GM23338 (cell line): ENCODE data around the gene DCLRE1B. TPM values are rescaled to one million over a fixed set of nuclear protein-coding genes. Genes with fewer than 3 reads are reported as not detected.

Experiments
- ATAC-seq: fragments of 200-7000 bp; cut with Tn5 transposase; 3 replicates; pipeline ENCODE4 v1.9.1; 2020
- DNase-seq: peaks from one replicate; pipeline ENCODE4 v3.0.0-alpha.2; 2015; ENCODE audit warnings: low spot score
- H2AFZ ChIP-seq: fragments of 200-600 bp; sonication (generic); 2 replicates; pipeline ENCODE4 v1.8.0; 2016; ENCODE audit warnings: antibody characterized with exemption, mild to moderate bottlenecking, moderate library complexity
- H3F3A ChIP-seq: fragments of 200-600 bp; sonication (generic); replicated peaks from 2 replicates; pipeline ENCODE4 v1.8.0; 2017; ENCODE audit warnings: antibody characterized with exemption, mixed run types, low read depth
- H3K27ac ChIP-seq: fragments of 200-600 bp; sonication (generic); 2 replicates; pipeline ENCODE4 v1.6.1; 2016; ENCODE audit warnings: low read depth
- H3K27me3 ChIP-seq: fragments of 200-600 bp; sonication (generic); 2 replicates; pipeline ENCODE4 v1.8.0; 2016; ENCODE audit warnings: mild to moderate bottlenecking, mixed run types, moderate library complexity; ENCODE audit not compliant: insufficient read depth
- H3K36me3 ChIP-seq: fragments of 200-600 bp; sonication (generic); 2 replicates; pipeline ENCODE4 v1.8.0; 2016; ENCODE audit warnings: mild to moderate bottlenecking; ENCODE audit not compliant: insufficient read depth
- H3K4me1 ChIP-seq: fragments of 200-600 bp; sonication (generic); 2 replicates; pipeline ENCODE4 v1.8.0; 2016; ENCODE audit warnings: mild to moderate bottlenecking, moderate library complexity; ENCODE audit not compliant: insufficient read depth
- H3K4me2 ChIP-seq: fragments of 200-600 bp; sonication (generic); 2 replicates; pipeline ENCODE4 v1.7.1; 2017; ENCODE audit warnings: mixed run types
- H3K4me3 ChIP-seq: fragments of 200-600 bp; sonication (generic); 2 replicates; pipeline ENCODE4 v1.6.1; 2016; ENCODE audit warnings: mixed run types
- H3K79me2 ChIP-seq: fragments of 200-600 bp; sonication (generic); replicated peaks from 2 replicates; pipeline ENCODE4 v1.8.0; 2017; ENCODE audit warnings: mild to moderate bottlenecking; ENCODE audit not compliant: insufficient read depth
- H3K9me2 ChIP-seq: fragments of 200-600 bp; sonication (generic); 2 replicates; pipeline ENCODE4 v1.8.0; 2017; ENCODE audit not compliant: insufficient read depth
- H4K20me1 ChIP-seq: fragments of 200-600 bp; sonication (generic); replicated peaks from 2 replicates; pipeline ENCODE4 v1.8.0; 2017; ENCODE audit warnings: mild to moderate bottlenecking; ENCODE audit not compliant: insufficient read depth
- H3K27ac Mint-ChIP-seq: 2 replicates; pipeline ENCODE4 v1.8.0; 2020; ENCODE audit warnings: inconsistent platforms, mild to moderate bottlenecking, moderate library complexity, mixed read lengths
- H3K27me3 Mint-ChIP-seq: 3 replicates; pipeline ENCODE4 v1.8.0; 2022; ENCODE audit warnings: low read depth, mild to moderate bottlenecking, moderate library complexity, mixed read lengths, inconsistent platforms; ENCODE audit not compliant: insufficient read depth, poor library complexity
- H3K36me3 Mint-ChIP-seq: 3 replicates; pipeline ENCODE4 v1.8.0; 2021; ENCODE audit warnings: low read depth, mild to moderate bottlenecking, inconsistent platforms, moderate library complexity, mixed read lengths
- H3K4me1 Mint-ChIP-seq: 3 replicates; pipeline ENCODE4 v1.8.0; 2020; ENCODE audit warnings: mild to moderate bottlenecking, inconsistent platforms, mixed read lengths
- H3K4me3 Mint-ChIP-seq: 3 replicates; pipeline ENCODE4 v1.8.0; 2021; ENCODE audit warnings: moderate library complexity, mild to moderate bottlenecking, inconsistent platforms, mixed read lengths
- H3K9me3 Mint-ChIP-seq: 3 replicates; pipeline ENCODE4 v1.8.0; 2020; ENCODE audit warnings: moderate library complexity, mild to moderate bottlenecking, inconsistent platforms, mixed read lengths
- EZH2 ChIP-seq: fragments of 200-600 bp; sonication (generic); IDR thresholded peaks from one replicate; pipeline ENCODE4 v1.8.0; 2017; ENCODE audit warnings: antibody characterized with exemption, mild to moderate bottlenecking, low read depth; ENCODE audit not compliant: unreplicated experiment
- JUNB ChIP-seq: IDR thresholded peaks from one replicate; pipeline ENCODE4 v1.6.1; 2016; ENCODE audit warnings: antibody characterized with exemption; ENCODE audit not compliant: unreplicated experiment
- POLR2AphosphoS5 ChIP-seq: IDR thresholded peaks from 2 replicates; pipeline ENCODE4 v1.6.1; 2016; ENCODE audit warnings: antibody characterized with exemption, low read depth
- ZNF331 ChIP-seq: fragments of 250-450 bp; sonication (Bioruptor Pico); IDR thresholded peaks from 2 replicates; pipeline ENCODE4 v1.5.0; 2020; ENCODE audit warnings: low read depth, mild to moderate bottlenecking, moderate library complexity
- polyA plus RNA-seq: library from polyadenylated mRNA; unstranded; fragments of >200 nt; fragmentation: Nextera tagmentation; extraction: Ambion mirVana; gene quantifications from 2 replicates; pipeline ENCODE4 v1.2.1, GENCODE V29; 2016
- total RNA-seq: library from RNA; depleted of rRNA; stranded (reverse); fragments of >200 nt; shearing (Covaris generic); gene quantifications from 2 replicates; pipeline ENCODE4 v1.2.3, GENCODE V29; 2014
- TF ChIP-seq, protein P1 (sequence below): IDR thresholded peaks from 2 replicates; pipeline ENCODE4 v1.6.1; 2016; ENCODE audit warnings: antibody characterized with exemption
- TF ChIP-seq, protein P2 (sequence below): fragments of 250-450 bp; sonication (Bioruptor Pico); IDR thresholded peaks from 2 replicates; pipeline ENCODE4 v1.5.0; 2020; ENCODE audit warnings: mild to moderate bottlenecking, moderate library complexity

DCLRE1B gene
- total and polyA plus RNA-seq, 2 experiments from 2014 or later = 6.3 to 9.7 TPM

DNA sequence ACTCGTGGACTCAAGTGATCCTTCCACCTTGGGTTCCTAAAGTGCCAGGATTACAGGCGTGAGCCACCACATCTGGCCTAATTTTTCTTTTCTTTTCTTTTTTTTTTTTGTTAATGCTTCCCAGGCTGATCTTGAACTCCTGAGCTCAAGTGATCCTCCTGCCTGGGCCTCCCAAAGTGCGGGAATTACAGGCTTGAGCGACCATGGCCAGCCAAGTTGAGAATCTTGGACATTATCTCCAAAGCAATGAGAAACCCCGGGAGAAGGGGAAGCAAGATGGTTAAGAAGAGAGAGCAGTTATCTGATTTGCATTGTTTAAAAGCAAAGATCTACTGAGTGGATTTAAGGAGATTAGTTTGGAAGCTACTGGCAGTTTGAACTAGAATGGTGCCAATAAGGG lies 33.1 kb downstream of the DCLRE1B start:
- Mint-ChIP-seq H3K9me3 (no peaks in the 10 kb centered on the region), H3K4me1 (peaks cover 10% of the 10 kb centered on the region), H3K4me3 (no peak overlapping the region), H3K27ac (0 out of 2 replicates have a peak overlapping the region, but pooled peaks have one; percentile 19), H3K36me3 (peaks cover 15% of the 10 kb centered on the region; the same call in 2 of the 3 replicates), H3K27me3 (no peaks in the 10 kb centered on the region)
- no peaks in the 10 kb centered on the region for H3K27me3 ChIP-seq
- peaks cover 75% of the 10 kb centered on the region for H3K79me2 ChIP-seq
- H3K36me3 ChIP-seq = no peaks in the 10 kb centered on the region; the same call in 1 of the 2 replicates
- H3K4me1 ChIP-seq = 0 out of 2 replicates have a peak, but pooled peaks cover 8% of the 10 kb centered on the region
- no peak for DNase-seq
- TF ChIP-seq, protein P1, sequence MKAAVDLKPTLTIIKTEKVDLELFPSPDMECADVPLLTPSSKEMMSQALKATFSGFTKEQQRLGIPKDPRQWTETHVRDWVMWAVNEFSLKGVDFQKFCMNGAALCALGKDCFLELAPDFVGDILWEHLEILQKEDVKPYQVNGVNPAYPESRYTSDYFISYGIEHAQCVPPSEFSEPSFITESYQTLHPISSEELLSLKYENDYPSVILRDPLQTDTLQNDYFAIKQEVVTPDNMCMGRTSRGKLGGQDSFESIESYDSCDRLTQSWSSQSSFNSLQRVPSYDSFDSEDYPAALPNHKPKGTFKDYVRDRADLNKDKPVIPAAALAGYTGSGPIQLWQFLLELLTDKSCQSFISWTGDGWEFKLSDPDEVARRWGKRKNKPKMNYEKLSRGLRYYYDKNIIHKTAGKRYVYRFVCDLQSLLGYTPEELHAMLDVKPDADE = no peak
- no peak for TF ChIP-seq ZNF331
- TF ChIP-seq JUNB = no peak
- TF ChIP-seq POLR2AphosphoS5 = no peak
- TF ChIP-seq EZH2 = no peak
- TF ChIP-seq, protein P2, sequence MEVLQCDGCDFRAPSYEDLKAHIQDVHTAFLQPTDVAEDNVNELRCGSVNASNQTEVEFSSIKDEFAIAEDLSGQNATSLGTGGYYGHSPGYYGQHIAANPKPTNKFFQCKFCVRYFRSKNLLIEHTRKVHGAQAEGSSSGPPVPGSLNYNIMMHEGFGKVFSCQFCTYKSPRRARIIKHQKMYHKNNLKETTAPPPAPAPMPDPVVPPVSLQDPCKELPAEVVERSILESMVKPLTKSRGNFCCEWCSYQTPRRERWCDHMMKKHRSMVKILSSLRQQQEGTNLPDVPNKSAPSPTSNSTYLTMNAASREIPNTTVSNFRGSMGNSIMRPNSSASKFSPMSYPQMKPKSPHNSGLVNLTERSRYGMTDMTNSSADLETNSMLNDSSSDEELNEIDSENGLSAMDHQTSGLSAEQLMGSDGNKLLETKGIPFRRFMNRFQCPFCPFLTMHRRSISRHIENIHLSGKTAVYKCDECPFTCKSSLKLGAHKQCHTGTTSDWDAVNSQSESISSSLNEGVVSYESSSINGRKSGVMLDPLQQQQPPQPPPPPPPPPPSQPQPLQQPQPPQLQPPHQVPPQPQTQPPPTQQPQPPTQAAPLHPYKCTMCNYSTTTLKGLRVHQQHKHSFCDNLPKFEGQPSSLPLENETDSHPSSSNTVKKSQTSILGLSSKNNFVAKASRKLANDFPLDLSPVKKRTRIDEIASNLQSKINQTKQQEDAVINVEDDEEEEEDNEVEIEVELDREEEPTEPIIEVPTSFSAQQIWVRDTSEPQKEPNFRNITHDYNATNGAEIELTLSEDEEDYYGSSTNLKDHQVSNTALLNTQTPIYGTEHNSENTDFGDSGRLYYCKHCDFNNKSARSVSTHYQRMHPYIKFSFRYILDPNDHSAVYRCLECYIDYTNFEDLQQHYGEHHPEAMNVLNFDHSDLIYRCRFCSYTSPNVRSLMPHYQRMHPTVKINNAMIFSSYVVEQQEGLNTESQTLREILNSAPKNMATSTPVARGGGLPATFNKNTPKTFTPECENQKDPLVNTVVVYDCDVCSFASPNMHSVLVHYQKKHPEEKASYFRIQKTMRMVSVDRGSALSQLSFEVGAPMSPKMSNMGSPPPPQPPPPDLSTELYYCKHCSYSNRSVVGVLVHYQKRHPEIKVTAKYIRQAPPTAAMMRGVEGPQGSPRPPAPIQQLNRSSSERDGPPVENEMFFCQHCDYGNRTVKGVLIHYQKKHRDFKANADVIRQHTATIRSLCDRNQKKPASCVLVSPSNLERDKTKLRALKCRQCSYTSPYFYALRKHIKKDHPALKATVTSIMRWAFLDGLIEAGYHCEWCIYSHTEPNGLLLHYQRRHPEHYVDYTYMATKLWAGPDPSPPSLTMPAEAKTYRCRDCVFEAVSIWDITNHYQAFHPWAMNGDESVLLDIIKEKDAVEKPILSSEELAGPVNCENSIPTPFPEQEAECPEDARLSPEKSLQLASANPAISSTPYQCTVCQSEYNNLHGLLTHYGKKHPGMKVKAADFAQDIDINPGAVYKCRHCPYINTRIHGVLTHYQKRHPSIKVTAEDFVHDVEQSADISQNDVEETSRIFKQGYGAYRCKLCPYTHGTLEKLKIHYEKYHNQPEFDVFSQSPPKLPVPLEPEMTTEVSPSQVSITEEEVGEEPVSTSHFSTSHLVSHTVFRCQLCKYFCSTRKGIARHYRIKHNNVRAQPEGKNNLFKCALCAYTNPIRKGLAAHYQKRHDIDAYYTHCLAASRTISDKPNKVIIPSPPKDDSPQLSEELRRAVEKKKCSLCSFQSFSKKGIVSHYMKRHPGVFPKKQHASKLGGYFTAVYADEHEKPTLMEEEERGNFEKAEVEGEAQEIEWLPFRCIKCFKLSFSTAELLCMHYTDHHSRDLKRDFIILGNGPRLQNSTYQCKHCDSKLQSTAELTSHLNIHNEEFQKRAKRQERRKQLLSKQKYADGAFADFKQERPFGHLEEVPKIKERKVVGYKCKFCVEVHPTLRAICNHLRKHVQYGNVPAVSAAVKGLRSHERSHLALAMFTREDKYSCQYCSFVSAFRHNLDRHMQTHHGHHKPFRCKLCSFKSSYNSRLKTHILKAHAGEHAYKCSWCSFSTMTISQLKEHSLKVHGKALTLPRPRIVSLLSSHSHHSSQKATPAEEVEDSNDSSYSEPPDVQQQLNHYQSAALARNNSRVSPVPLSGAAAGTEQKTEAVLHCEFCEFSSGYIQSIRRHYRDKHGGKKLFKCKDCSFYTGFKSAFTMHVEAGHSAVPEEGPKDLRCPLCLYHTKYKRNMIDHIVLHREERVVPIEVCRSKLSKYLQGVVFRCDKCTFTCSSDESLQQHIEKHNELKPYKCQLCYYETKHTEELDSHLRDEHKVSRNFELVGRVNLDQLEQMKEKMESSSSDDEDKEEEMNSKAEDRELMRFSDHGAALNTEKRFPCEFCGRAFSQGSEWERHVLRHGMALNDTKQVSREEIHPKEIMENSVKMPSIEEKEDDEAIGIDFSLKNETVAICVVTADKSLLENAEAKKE (CRISPR knock-in tag) = no peak
- no peaks in the 10 kb centered on the region for H3K9me2 ChIP-seq
- no peaks in the 10 kb centered on the region for H3F3A ChIP-seq
- no peak overlapping the region for H3K4me2 ChIP-seq
- no peak overlapping the region for H3K4me3 ChIP-seq
- H3K27ac ChIP-seq = no peak overlapping the region
- no peak overlapping the region for H2AFZ ChIP-seq
- no peak for ATAC-seq
- peaks cover 26% of the 10 kb centered on the region for H4K20me1 ChIP-seq
